Body of pancreas (tissue), 4 donors: ENCODE data around the gene TOP3B.

ENCODE experiments used
- POLR2A ChIP-seq, 3 donors: fragments of 450-650 bp; IDR thresholded peaks; one replicate each; pipeline ENCODE4 v1.6.1; 2016; ENCODE audit warnings: antibody characterized with exemption in 3 of 3, mild to moderate bottlenecking in 2 of 3
- TF ChIP-seq, protein P1 (sequence below), 7 experiments: fragments of 450-650 bp in 4 of 7; fragments of 200-600 bp in 3 of 7; sonication (generic) in 3 of 7; IDR thresholded peaks; one replicate each; pipeline ENCODE4 v1.5.1; 2016 to 2019; ENCODE audit warnings: antibody characterized with exemption in 7 of 7

DNA sequence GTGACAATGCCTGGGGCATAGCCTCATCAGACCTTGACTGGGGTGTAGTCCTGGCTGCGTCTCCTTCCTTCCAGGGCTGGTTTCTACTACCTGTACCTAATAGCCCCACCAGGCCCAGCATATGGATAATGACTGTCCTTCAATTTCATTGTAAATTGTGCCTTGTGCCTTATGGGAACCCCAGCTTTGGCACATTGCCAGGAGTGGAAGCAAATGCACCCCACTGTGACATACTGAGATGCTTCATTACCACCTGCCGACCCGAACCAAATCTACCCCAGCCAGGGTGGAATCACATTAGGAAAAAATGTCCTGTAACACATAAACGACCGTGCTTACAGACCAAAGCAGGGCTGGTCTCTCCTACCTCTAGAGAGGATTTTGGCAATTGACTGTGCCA is 7.3 kb downstream of the TOP3B start:
- TF ChIP-seq, protein P1, sequence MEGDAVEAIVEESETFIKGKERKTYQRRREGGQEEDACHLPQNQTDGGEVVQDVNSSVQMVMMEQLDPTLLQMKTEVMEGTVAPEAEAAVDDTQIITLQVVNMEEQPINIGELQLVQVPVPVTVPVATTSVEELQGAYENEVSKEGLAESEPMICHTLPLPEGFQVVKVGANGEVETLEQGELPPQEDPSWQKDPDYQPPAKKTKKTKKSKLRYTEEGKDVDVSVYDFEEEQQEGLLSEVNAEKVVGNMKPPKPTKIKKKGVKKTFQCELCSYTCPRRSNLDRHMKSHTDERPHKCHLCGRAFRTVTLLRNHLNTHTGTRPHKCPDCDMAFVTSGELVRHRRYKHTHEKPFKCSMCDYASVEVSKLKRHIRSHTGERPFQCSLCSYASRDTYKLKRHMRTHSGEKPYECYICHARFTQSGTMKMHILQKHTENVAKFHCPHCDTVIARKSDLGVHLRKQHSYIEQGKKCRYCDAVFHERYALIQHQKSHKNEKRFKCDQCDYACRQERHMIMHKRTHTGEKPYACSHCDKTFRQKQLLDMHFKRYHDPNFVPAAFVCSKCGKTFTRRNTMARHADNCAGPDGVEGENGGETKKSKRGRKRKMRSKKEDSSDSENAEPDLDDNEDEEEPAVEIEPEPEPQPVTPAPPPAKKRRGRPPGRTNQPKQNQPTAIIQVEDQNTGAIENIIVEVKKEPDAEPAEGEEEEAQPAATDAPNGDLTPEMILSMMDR (IDR thresholded peaks at IDR 0.05), result no peak
- no peak for TF ChIP-seq POLR2A (IDR thresholded peaks at IDR 0.05)
